ENCODE measurements around the gene HSPG2. TPM values are rescaled to one million over a fixed set of nuclear protein-coding genes. Genes with fewer than 3 reads are reported as not detected.
A peak's percentile ranks its signal among the peaks of the same experiment; 100 is the strongest.

The HSPG2 gene
- polyA plus RNA-seq, 2 donors = 37.6 to 55.0 TPM

DNA sequence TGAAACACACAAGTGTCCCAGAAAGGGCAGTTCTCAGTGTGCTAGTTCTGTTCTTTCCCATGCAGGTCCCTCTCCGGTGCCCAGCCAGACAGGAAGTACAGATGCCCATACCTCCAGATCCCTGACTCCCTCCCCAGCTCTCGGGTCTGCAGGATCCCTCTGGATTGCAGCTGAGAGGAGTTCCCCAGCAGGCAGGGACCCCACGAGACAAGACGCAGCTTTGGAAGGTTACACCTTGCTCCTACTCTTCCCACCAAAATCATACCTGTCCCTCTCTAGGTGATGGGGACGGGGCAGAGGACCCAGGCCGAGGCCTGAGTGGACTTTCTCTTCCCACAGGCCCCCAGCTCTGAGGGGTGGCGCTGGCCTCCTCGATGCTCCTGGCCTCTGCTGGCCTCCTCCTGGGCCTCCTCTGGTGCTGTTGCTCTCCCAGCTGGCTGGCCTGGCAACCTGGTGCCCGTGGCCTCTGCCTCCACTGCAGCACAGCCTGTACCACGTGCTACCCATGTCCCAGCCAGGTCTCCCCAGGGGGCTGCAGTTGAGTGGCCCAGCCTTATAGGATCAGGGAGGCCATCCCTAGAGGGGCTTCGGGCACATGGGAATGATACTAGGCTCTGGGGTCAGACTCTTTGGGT, 115.6 kb downstream of the HSPG2 start:
- Histone ChIP-seq H3K27ac (ENCODE audit: low read depth in 2 of 2, low read length in 1 of 2) (no peak overlapping the region), H3K9me3 (ENCODE audit: control insufficient read depth in 2 of 2, insufficient read depth in 1 of 2, low read depth in 1 of 2, low read length in 1 of 2) (no peaks in the 10 kb centered on the region), H3K36me3 (ENCODE audit: control insufficient read depth in 2 of 2, insufficient read depth in 2 of 2, low read length in 1 of 2) (peaks cover 0 to 20% of the 10 kb centered on the region in 2 donors), H3K27me3 (ENCODE audit: control insufficient read depth in 1 of 2, insufficient read depth in 2 of 2, low read length in 2 of 2) (no peaks in the 10 kb centered on the region), H3K4me3 (ENCODE audit: low read depth in 1 of 2, low read length in 2 of 2) (no peak overlapping the region), H3K4me1 (ENCODE audit: control insufficient read depth in 2 of 2, insufficient read depth in 2 of 2, low read length in 1 of 2) (no peaks in the 10 kb centered on the region)
- WGBS, 2 donors = 89 to 92% methylated on average over 11 of the region's 11 CpGs

DNA sequence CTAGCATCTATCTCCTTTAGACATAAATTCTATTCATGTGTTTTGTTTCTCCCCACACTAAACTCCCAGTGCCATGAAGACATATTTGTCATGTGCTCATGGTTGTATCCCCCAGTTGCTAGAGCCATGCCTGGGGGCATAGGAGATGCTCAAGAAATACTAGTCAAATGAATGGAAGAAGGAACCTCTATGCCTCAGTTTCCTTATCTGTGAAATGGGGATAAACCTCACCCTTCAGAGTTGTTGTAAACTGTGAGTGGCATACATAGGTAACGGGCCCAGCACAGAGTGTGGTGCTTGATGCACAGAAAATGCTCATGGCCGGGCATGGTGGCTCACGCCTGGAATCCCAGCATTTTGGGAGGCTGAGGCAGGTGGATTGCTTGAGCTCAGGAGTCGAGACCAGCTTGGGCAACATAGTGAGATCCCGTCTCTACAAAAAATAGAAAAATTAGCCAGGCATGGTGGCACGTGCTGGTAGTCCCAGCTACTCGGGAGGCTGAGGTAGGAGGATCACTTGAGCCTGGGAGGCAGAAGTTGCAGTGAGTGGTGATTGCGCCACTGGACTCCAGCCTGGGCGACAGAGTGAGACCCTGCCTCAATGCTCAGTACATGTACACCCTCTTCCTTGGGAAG, 116.4 kb downstream of the HSPG2 start:
- Histone ChIP-seq H3K9me3 (ENCODE audit: control insufficient read depth in 2 of 2, insufficient read depth in 1 of 2, low read depth in 1 of 2, low read length in 1 of 2) (no peaks in the 10 kb centered on the region), H3K36me3 (ENCODE audit: control insufficient read depth in 2 of 2, insufficient read depth in 2 of 2, low read length in 1 of 2) (peaks cover 0 to 20% of the 10 kb centered on the region in 2 donors), H3K27ac (ENCODE audit: low read depth in 2 of 2, low read length in 1 of 2) (no peak overlapping the region), H3K27me3 (ENCODE audit: control insufficient read depth in 1 of 2, insufficient read depth in 2 of 2, low read length in 2 of 2) (no peaks in the 10 kb centered on the region), H3K4me1 (ENCODE audit: control insufficient read depth in 2 of 2, insufficient read depth in 2 of 2, low read length in 1 of 2) (no peaks in the 10 kb centered on the region), H3K4me3 (ENCODE audit: low read depth in 1 of 2, low read length in 2 of 2) (no peak overlapping the region)
- 92 to 95% methylated on average over 9 of the region's 9 CpGs for WGBS, 2 donors

DNA sequence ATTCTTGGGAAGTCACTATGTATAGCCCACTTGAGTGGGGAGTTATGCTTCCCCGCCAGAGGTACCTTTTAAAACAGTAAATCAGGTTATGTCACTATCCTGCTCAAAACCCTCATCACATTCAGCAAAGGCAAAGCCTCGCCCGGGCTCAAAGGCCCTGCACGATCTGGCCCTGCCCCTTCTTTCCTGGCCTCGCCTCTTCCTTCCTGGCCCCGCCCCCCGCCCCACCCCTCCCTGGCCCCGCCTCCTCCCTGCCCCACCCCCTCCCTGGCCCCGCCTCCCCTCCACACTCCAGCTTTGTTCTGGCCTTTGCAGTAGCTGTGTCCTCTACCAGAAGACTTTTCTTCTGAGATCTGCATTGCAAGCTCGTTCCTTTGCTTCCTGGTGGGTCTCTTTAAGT, 118.5 kb downstream of the HSPG2 start:
- H3K4me1 ChIP-seq (ENCODE audit: control insufficient read depth in 2 of 2, insufficient read depth in 2 of 2, low read length in 1 of 2) = peaks cover 5% of the 10 kb centered on the region in 2 donors
- 30 to 31% methylated on average over 8 to 10 of the region's 10 CpGs for WGBS, 2 donors
- no peaks in the 10 kb centered on the region for H3K27me3 ChIP-seq (ENCODE audit: control insufficient read depth in 1 of 2, insufficient read depth in 2 of 2, low read length in 2 of 2)
- peaks cover 0 to 8% of the 10 kb centered on the region in 2 donors for H3K36me3 ChIP-seq (ENCODE audit: control insufficient read depth in 2 of 2, insufficient read depth in 2 of 2, low read length in 1 of 2)
- H3K4me3 ChIP-seq (ENCODE audit: low read depth in 1 of 2, low read length in 2 of 2) = no peak overlapping the region
- no peak overlapping the region for H3K27ac ChIP-seq (ENCODE audit: low read depth in 2 of 2, low read length in 1 of 2)
- no peaks in the 10 kb centered on the region for H3K9me3 ChIP-seq (ENCODE audit: control insufficient read depth in 2 of 2, insufficient read depth in 1 of 2, low read depth in 1 of 2, low read length in 1 of 2)

DNA sequence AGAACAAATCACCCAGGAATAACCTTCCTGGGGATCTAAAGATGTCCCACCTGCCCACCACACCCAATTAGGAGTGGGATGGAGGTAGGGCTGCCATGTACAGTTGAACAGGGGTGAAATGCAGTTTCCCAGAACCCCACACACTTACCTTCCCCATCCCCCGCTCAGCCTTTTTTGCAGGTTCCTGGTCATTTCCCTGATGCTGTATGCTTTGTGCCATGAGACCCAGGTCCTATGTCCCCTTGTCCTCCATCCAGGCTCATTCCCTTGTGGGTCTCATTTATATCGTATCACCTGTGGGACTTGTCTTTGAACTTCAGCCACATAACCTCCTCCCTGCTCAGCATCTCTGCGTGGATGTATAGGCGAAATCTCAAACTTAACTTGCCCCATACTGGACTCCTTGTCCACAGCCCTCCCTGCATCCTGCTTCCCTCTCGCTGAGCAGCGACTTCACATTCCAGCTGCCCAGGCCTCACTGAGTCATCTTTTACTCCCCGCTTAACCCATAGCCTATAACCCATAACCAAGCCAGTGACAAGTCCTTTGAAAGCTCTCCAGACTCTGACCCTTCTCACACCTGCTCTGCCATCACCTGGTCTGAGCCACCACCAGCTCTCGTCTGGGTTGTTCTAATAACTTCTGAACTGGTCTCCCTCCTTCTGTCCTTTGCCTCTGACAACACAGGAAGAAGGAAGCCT, 120.4 kb downstream of the HSPG2 start:
- H3K36me3 ChIP-seq (ENCODE audit: control insufficient read depth in 2 of 2, insufficient read depth in 2 of 2, low read length in 1 of 2) = peaks cover 0 to 2% of the 10 kb centered on the region in 2 donors
- H3K9me3 ChIP-seq (ENCODE audit: control insufficient read depth in 2 of 2, insufficient read depth in 1 of 2, low read depth in 1 of 2, low read length in 1 of 2) = no peaks in the 10 kb centered on the region
- H3K4me3 ChIP-seq (ENCODE audit: low read depth in 1 of 2, low read length in 2 of 2) = no peak overlapping the region
- 72 to 83% methylated on average over 8 of the region's 8 CpGs for WGBS, 2 donors
- peaks cover 5% of the 10 kb centered on the region in 2 donors for H3K4me1 ChIP-seq (ENCODE audit: control insufficient read depth in 2 of 2, insufficient read depth in 2 of 2, low read length in 1 of 2)
- H3K27me3 ChIP-seq (ENCODE audit: control insufficient read depth in 1 of 2, insufficient read depth in 2 of 2, low read length in 2 of 2) = no peaks in the 10 kb centered on the region
- H3K27ac ChIP-seq (ENCODE audit: low read depth in 2 of 2, low read length in 1 of 2) = no peak overlapping the region

DNA sequence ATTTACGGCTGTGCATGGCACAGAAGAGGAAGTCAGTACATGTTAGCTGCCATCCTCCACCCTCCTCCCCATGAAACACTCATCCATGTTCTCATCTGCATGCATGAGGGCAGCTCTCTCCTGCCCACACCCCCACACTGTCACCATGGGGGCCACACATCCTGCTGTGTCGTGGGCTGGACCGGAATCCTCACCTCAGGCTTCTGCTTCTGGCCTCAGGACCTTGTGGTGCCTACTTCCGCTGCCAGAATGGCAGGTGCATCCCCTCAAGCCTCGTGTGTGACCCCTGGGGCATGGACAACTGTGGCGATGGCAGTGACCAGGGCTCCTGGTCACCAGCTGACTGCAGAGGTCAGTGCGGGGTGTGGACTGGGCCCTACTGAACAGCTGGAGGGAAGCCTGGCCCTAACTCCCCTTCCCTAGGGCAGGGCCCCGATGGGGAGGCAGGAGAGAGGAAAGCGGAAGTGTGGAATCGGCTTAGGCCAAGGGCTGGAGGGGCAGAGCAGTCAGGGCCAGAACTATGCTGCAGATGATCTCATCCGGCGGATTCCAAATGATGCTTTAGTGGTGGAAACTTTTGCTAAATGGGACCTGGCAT, 121.3 kb downstream of the HSPG2 start:
- no peaks in the 10 kb centered on the region for H3K36me3 ChIP-seq (ENCODE audit: control insufficient read depth in 2 of 2, insufficient read depth in 2 of 2, low read length in 1 of 2)
- H3K9me3 ChIP-seq (ENCODE audit: control insufficient read depth in 2 of 2, insufficient read depth in 1 of 2, low read depth in 1 of 2, low read length in 1 of 2) = no peaks in the 10 kb centered on the region
- H3K4me3 ChIP-seq (ENCODE audit: low read depth in 1 of 2, low read length in 2 of 2) = no peak overlapping the region
- H3K27me3 ChIP-seq (ENCODE audit: control insufficient read depth in 1 of 2, insufficient read depth in 2 of 2, low read length in 2 of 2) = no peaks in the 10 kb centered on the region
- WGBS, 2 donors = 71 to 79% methylated on average over 12 of the region's 12 CpGs
- H3K27ac ChIP-seq (ENCODE audit: low read depth in 2 of 2, low read length in 1 of 2) = no peak overlapping the region
- H3K4me1 ChIP-seq (ENCODE audit: control insufficient read depth in 2 of 2, insufficient read depth in 2 of 2, low read length in 1 of 2) = peaks cover 5% of the 10 kb centered on the region in 2 donors

DNA sequence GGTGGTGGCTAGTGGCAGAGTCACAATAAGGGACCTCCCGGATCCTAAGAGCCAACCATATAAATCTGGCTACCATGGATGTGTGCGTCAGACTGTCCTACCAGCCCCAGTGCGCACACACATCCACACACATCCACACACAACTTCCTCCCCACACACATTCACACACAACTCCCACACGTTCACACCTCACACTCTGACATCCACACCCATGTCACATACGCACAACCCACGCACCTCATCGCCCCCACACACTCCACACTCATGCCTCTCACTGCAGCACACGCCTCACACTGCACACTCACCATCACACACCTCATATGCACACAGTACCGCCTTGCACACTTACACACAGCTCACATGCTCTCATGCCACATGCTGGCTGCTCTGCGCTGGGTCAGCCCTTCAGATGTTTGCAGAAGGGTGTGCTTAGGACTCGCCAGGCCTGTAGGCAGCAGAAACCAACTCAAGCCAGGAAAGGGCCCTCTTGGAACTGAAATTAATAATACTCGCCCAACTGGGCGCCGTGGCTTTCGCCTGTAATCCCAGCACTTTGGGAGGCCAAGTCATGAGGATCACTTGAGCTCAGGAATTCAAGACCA, 122.0 kb downstream of the HSPG2 start:
- Histone ChIP-seq H3K36me3 (ENCODE audit: control insufficient read depth in 2 of 2, insufficient read depth in 2 of 2, low read length in 1 of 2) (no peaks in the 10 kb centered on the region), H3K4me1 (ENCODE audit: control insufficient read depth in 2 of 2, insufficient read depth in 2 of 2, low read length in 1 of 2) (peaks cover 5% of the 10 kb centered on the region in 2 donors), H3K4me3 (ENCODE audit: low read depth in 1 of 2, low read length in 2 of 2) (no peak overlapping the region), H3K27ac (ENCODE audit: low read depth in 2 of 2, low read length in 1 of 2) (no peak overlapping the region), H3K9me3 (ENCODE audit: control insufficient read depth in 2 of 2, insufficient read depth in 1 of 2, low read depth in 1 of 2, low read length in 1 of 2) (no peaks in the 10 kb centered on the region), H3K27me3 (ENCODE audit: control insufficient read depth in 1 of 2, insufficient read depth in 2 of 2, low read length in 2 of 2) (no peaks in the 10 kb centered on the region)
- WGBS, 2 donors = 87 to 91% methylated on average over 15 of the region's 15 CpGs

DNA sequence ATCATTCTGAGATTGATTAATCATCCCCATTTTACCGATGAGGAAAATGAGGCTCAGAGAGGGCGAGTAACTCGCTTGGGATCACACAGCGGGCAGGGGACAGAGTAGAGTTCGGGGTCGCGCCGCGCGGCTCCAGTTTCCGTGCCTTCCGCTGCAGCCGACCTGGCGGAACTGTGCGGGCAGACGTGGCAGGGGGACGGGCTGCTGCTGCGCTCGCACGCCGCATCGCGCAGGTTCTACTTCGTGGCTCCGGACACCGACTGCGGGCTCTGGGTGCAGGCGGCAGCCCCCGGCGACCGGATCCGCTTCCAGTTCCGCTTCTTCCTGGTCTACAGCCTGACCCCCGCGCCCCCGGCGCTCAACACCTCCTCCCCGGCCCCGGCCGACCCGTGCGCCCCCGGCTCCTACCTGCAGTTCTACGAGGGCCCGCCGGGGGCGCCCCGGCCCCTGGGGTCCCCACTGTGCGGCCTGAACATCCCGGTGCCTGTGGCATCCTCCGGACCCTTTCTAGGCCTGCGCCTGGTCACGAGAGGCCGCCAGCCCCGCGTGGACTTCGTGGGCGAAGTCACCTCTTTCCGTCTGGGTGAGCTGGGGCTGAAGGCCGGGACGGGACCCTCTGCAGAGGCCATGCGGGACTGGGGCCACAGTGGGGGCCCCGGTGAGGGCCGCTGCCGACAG, 122.7 kb downstream of the HSPG2 start:
- no peak overlapping the region for H3K27ac ChIP-seq (ENCODE audit: low read depth in 2 of 2, low read length in 1 of 2)
- no peaks in the 10 kb centered on the region for H3K36me3 ChIP-seq (ENCODE audit: control insufficient read depth in 2 of 2, insufficient read depth in 2 of 2, low read length in 1 of 2)
- 14 to 17% methylated on average over 50 to 65 of the region's 65 CpGs for WGBS, 2 donors
- no peaks in the 10 kb centered on the region for H3K9me3 ChIP-seq (ENCODE audit: control insufficient read depth in 2 of 2, insufficient read depth in 1 of 2, low read depth in 1 of 2, low read length in 1 of 2)
- peak overlapping the region; percentile 17 to 27 for H3K4me3 ChIP-seq (ENCODE audit: low read depth in 1 of 2, low read length in 2 of 2)
- no peaks in the 10 kb centered on the region for H3K27me3 ChIP-seq (ENCODE audit: control insufficient read depth in 1 of 2, insufficient read depth in 2 of 2, low read length in 2 of 2)
- peaks cover 5% of the 10 kb centered on the region in 2 donors for H3K4me1 ChIP-seq (ENCODE audit: control insufficient read depth in 2 of 2, insufficient read depth in 2 of 2, low read length in 1 of 2)

DNA sequence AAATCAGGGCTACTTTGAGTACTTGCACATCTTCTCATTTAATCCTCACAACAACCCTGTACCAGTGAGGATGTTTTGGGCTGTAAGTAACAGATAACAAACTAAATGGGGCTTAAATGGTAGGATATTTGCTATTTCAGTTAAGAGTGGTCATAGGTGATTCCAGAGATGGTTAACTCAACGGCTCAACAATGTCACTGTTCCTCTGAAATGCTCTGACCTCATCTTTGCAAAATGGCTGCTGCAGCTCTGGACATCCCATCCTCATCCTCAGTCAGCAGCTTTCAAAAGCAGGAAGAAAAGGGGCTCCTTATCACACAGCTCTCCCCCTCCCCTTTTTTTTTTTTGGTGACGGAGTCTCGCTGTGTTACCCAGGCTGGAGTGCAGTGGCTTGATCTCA, 123.6 kb downstream of the HSPG2 start:
- 92 to 97% methylated on average over 3 of the region's 3 CpGs for WGBS, 2 donors
- H3K9me3 ChIP-seq (ENCODE audit: control insufficient read depth in 2 of 2, insufficient read depth in 1 of 2, low read depth in 1 of 2, low read length in 1 of 2) = no peaks in the 10 kb centered on the region
- no peaks in the 10 kb centered on the region for H3K36me3 ChIP-seq (ENCODE audit: control insufficient read depth in 2 of 2, insufficient read depth in 2 of 2, low read length in 1 of 2)
- no peak overlapping the region for H3K27ac ChIP-seq (ENCODE audit: low read depth in 2 of 2, low read length in 1 of 2)
- H3K4me3 ChIP-seq (ENCODE audit: low read depth in 1 of 2, low read length in 2 of 2) = no peak overlapping the region
- H3K4me1 ChIP-seq (ENCODE audit: control insufficient read depth in 2 of 2, insufficient read depth in 2 of 2, low read length in 1 of 2) = peaks cover 5% of the 10 kb centered on the region in 2 donors
- no peaks in the 10 kb centered on the region for H3K27me3 ChIP-seq (ENCODE audit: control insufficient read depth in 1 of 2, insufficient read depth in 2 of 2, low read length in 2 of 2)

DNA sequence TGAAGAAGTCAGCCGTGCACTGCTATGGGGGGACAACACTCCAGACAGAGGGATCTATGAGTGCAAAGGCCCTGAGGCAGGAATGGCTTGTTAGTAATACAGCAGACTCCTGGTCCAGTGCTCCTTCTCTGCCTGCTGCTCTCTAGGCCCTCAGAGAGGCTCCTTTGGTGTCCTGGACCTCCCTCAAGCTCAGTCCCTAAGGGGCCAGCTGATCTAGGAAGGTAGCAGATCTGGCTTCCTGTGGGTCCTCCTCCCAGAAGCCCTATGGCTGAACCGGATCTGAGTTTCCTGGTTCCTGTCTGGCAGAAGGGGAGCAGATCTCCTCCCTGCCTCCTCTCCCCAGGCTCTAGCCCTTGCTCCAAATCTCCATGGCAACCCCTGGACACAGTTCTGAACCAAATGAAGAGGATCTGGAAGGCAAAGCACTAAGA, 125.2 kb downstream of the HSPG2 start, which contains the start of gene LDLRAD2:
Gene LDLRAD2, plus strand, starts transcription at position 391 of the 431 bp plus-strand sequence. CDS start 187 bp downstream, outside the sequence.
- H3K27ac ChIP-seq (ENCODE audit: low read depth in 2 of 2, low read length in 1 of 2) = no peak within 1 kb of the TSS
- 59% methylated on average over 2 of the region's 2 CpGs for WGBS, 2 donors
- H3K4me1 ChIP-seq (ENCODE audit: control insufficient read depth in 2 of 2, insufficient read depth in 2 of 2, low read length in 1 of 2) = peaks cover 5% of the 10 kb centered on the region in 2 donors
- H3K9me3 ChIP-seq (ENCODE audit: control insufficient read depth in 2 of 2, insufficient read depth in 1 of 2, low read depth in 1 of 2, low read length in 1 of 2) = no peaks in the 10 kb centered on the region
- H3K36me3 ChIP-seq (ENCODE audit: control insufficient read depth in 2 of 2, insufficient read depth in 2 of 2, low read length in 1 of 2) = no peaks in the 10 kb centered on the region
- H3K27me3 ChIP-seq (ENCODE audit: control insufficient read depth in 1 of 2, insufficient read depth in 2 of 2, low read length in 2 of 2) = no peaks in the 10 kb centered on the region
- no peak within 1 kb of the TSS for H3K4me3 ChIP-seq (ENCODE audit: low read depth in 1 of 2, low read length in 2 of 2)

All from esophagus (tissue), 2 donors.